Activated gamma-delta T cell treated with anti-CD3 and anti-CD28 coated beads, Interleukin-2, amount 50 U/mL, for 16 hours (primary cell): ENCODE data around the gene PTP4A1.
A peak's percentile ranks its signal among the peaks of the same experiment; 100 is the strongest.
"Not testable (repeated sequence)": the region's sequence is repeated elsewhere in the genome, so short reads cannot be mapped to it uniquely, and the experiment has no call there.

Experiments
- DNase-seq: peaks from one replicate; pipeline ENCODE4 v3.0.0-alpha.2; 2020; ENCODE audit warnings: low read depth

PTP4A1 gene

GRCh38 chr6:63572044-63572746 is at the start of gene PTP4A1, which contains the start of gene LOC128125822:
Gene PTP4A1 (plus strand): TSS chr6:63572480. CDS start chr6:63576881, 4,401 bp downstream.
Gene LOC128125822 (plus strand): TSS chr6:63572480.
- peak; percentile 93 for DNase-seq

- DNase-seq, result not testable (repeated sequence)
These were observed 49.4 kb upstream of the PTP4A1 start for GRCh38 chr6:63522911-63523287.

GRCh38 chr6:63523630-63524029 is 48.6 kb upstream of the PTP4A1 start:
- DNase-seq, result no peak

GRCh38 chr6:63525186-63525878 is 46.9 kb upstream of the PTP4A1 start:
- no peak for DNase-seq

GRCh38 chr6:63526931-63527330 is 45.3 kb upstream of the PTP4A1 start:
- no peak for DNase-seq

- DNase-seq, result no peak
These were observed 44.4 kb upstream of the PTP4A1 start for GRCh38 chr6:63527658-63528514.

- no peak for DNase-seq
These were observed 42.8 kb upstream of the PTP4A1 start for GRCh38 chr6:63529498-63529897.

GRCh38 chr6:63530182-63530581 is 42.1 kb upstream of the PTP4A1 start:
- no peak for DNase-seq

- no peak for DNase-seq
These were observed 41.3 kb upstream of the PTP4A1 start for GRCh38 chr6:63530991-63531390.

- DNase-seq, result no peak
These were observed 39.3 kb upstream of the PTP4A1 start for GRCh38 chr6:63533026-63533425.

GRCh38 chr6:63533952-63534351 is 38.3 kb upstream of the PTP4A1 start:
- no peak for DNase-seq

GRCh38 chr6:63537201-63537958 is 34.9 kb upstream of the PTP4A1 start:
- DNase-seq, result no peak

GRCh38 chr6:63537959-63538300 is 34.4 kb upstream of the PTP4A1 start:
- DNase-seq, result no peak

GRCh38 chr6:63538550-63538949 is 33.7 kb upstream of the PTP4A1 start:
- no peak for DNase-seq

GRCh38 chr6:63543001-63543400 is 29.3 kb upstream of the PTP4A1 start:
- no peak for DNase-seq

- no peak for DNase-seq
These were observed 28.3 kb upstream of the PTP4A1 start for GRCh38 chr6:63543982-63544381.

- no peak for DNase-seq
These were observed 26.0 kb upstream of the PTP4A1 start for GRCh38 chr6:63546236-63546635.

- no peak for DNase-seq
These were observed 25.6 kb upstream of the PTP4A1 start for GRCh38 chr6:63546697-63547096.

- no peak for DNase-seq
These were observed 23.2 kb upstream of the PTP4A1 start for GRCh38 chr6:63549076-63549475.

- no peak for DNase-seq
These were observed 19.1 kb upstream of the PTP4A1 start for GRCh38 chr6:63553208-63553607.

GRCh38 chr6:63553900-63554299 is 18.4 kb upstream of the PTP4A1 start:
- no peak for DNase-seq

GRCh38 chr6:63554782-63555181 is 17.5 kb upstream of the PTP4A1 start:
- no peak for DNase-seq
